Measurements from ENCODE around the gene POSTN.
"Not testable (repeated sequence)": the region's sequence is repeated elsewhere in the genome, so short reads cannot be mapped to it uniquely, and the experiment has no call there.

Gene POSTN

GRCh38 chr13:37594550-37594949 lies 4.0 kb downstream of the POSTN start:
- no peak for DNase-seq

- not testable (repeated sequence) for DNase-seq
These were observed 9.2 kb downstream of the POSTN start for GRCh38 chr13:37589381-37589780.

GRCh38 chr13:37587236-37587635 lies 11.3 kb downstream of the POSTN start:
- DNase-seq, result no peak

GRCh38 chr13:37586164-37586563 lies 12.4 kb downstream of the POSTN start:
- DNase-seq, result no peak

GRCh38 chr13:37585541-37585940 lies 13.0 kb downstream of the POSTN start:
- DNase-seq, result no peak

- no peak for DNase-seq
These were observed 22.0 kb downstream of the POSTN start for GRCh38 chr13:37576601-37577000.

GRCh38 chr13:37565425-37565824 lies 33.1 kb downstream of the POSTN start:
- no peak for DNase-seq

GRCh38 chr13:37561031-37561430 lies 37.5 kb downstream of the POSTN start:
- DNase-seq, result no peak

GRCh38 chr13:37560526-37560925 lies 38.0 kb downstream of the POSTN start:
- no peak for DNase-seq

GRCh38 chr13:37558766-37559165 lies 39.8 kb downstream of the POSTN start:
- not testable (repeated sequence) for DNase-seq

- DNase-seq, result no peak
These were observed 52.5 kb downstream of the POSTN start for GRCh38 chr13:37546087-37546486.

GRCh38 chr13:37544995-37545394 lies 53.6 kb downstream of the POSTN start:
- DNase-seq, result no peak

GRCh38 chr13:37539976-37540605 lies 58.5 kb downstream of the POSTN start:
- DNase-seq, result no peak

GRCh38 chr13:37539170-37539569 lies 59.4 kb downstream of the POSTN start:
- DNase-seq, result no peak

- no peak for DNase-seq
These were observed 63.1 kb downstream of the POSTN start for GRCh38 chr13:37535501-37535900.

- no peak for DNase-seq
These were observed 63.9 kb downstream of the POSTN start for GRCh38 chr13:37534676-37535075.

GRCh38 chr13:37534181-37534580 lies 64.4 kb downstream of the POSTN start:
- no peak for DNase-seq

GRCh38 chr13:37531049-37531448 lies 67.5 kb downstream of the POSTN start:
- DNase-seq, result no peak

- no peak for DNase-seq
These were observed 68.7 kb downstream of the POSTN start for GRCh38 chr13:37529751-37530385.

GRCh38 chr13:37526710-37527473 lies 71.7 kb downstream of the POSTN start:
- no peak for DNase-seq

- no peak for DNase-seq
These were observed 83.3 kb downstream of the POSTN start for GRCh38 chr13:37515226-37515625.

Data from islet precursor cell (in vitro differentiated cells).